CD4-positive, alpha-beta T cell (primary cell): Measurements from ENCODE around the gene LIMCH1. TPM values are rescaled to one million over a fixed set of nuclear protein-coding genes. Genes with fewer than 3 reads are reported as not detected.

ENCODE experiments used
- ATAC-seq: fragments of 200-7000 bp; cut with Tn5 transposase; one replicate; pipeline ENCODE4 v1.10.0; 2022; ENCODE audit warnings: mild to moderate bottlenecking; ENCODE audit not compliant: poor library complexity
- CTCF ChIA-PET: fragments of 350-600 bp; sonication (Branson Sonifier 250); formaldehyde crosslinking; loops from one replicate; lab custom pipeline; 2021; ENCODE audit warnings: antibody characterized with exemption, inconsistent platforms; lab: Charles Lee
- POLR2A ChIA-PET: fragments of 350-600 bp; sonication (Branson Sonifier 250); formaldehyde crosslinking; loops from one replicate; lab custom pipeline; 2021; ENCODE audit warnings: antibody characterized with exemption, inconsistent platforms; lab: Charles Lee
- DNase-seq, 14 experiments: peaks; one replicate each; pipeline ENCODE4 v3.0.0-alpha.2; 2013 to 2020; ENCODE audit warnings: mixed read lengths in 2 of 14
- H3K27ac ChIP-seq, 2 donors: one replicate each; pipeline versions ENCODE4 v1.5.1 to v1.7.0; 2013; ENCODE audit warnings: low read length in 2 of 2, low read depth in 1 of 2, mild to moderate bottlenecking in 1 of 2
- H3K27me3 ChIP-seq, 2 experiments: 1 replicate in 1 of 2; 2 replicates in 1 of 2; pipeline versions ENCODE4 v1.6.1 to v1.7.0; 2013; ENCODE audit warnings: low read length in 2 of 2, control low read depth in 1 of 2, mild to moderate bottlenecking in 1 of 2, moderate library complexity in 1 of 2; ENCODE audit not compliant: insufficient read depth in 2 of 2, control insufficient read depth in 1 of 2
- H3K36me3 ChIP-seq: one replicate; pipeline ENCODE4 v1.6.1; 2013; ENCODE audit warnings: low read length, control low read depth; ENCODE audit not compliant: insufficient read depth
- H3K4me1 ChIP-seq: one replicate; pipeline ENCODE4 v1.6.1; 2013; ENCODE audit warnings: low read length, control low read depth; ENCODE audit not compliant: insufficient read depth
- H3K4me3 ChIP-seq: one replicate; pipeline ENCODE4 v1.5.1; 2013; ENCODE audit warnings: mild to moderate bottlenecking, low read length, moderate library complexity
- H3K9me3 ChIP-seq, 2 experiments: 1 replicate in 1 of 2; 2 replicates in 1 of 2; pipeline versions ENCODE4 v1.6.1 to v1.7.0; 2013; ENCODE audit warnings: low read length in 2 of 2, mild to moderate bottlenecking in 2 of 2, control low read depth in 1 of 2, moderate library complexity in 1 of 2; ENCODE audit not compliant: control insufficient read depth in 1 of 2, insufficient read depth in 1 of 2
- H3K27ac Mint-ChIP-seq: one replicate; pipeline ENCODE4 v1.8.0; 2020; ENCODE audit warnings: mixed read lengths
- H3K27me3 Mint-ChIP-seq: one replicate; pipeline ENCODE4 v1.8.0; 2021; ENCODE audit warnings: mixed read lengths
- H3K36me3 Mint-ChIP-seq: one replicate; pipeline ENCODE4 v1.8.0; 2021; ENCODE audit warnings: low read depth, mixed read lengths
- H3K4me1 Mint-ChIP-seq: one replicate; pipeline ENCODE4 v1.8.0; 2021; ENCODE audit warnings: low read depth, mixed read lengths
- H3K4me3 Mint-ChIP-seq: one replicate; pipeline ENCODE4 v1.8.0; 2020; ENCODE audit warnings: mild to moderate bottlenecking, mixed read lengths
- H3K9me3 Mint-ChIP-seq: one replicate; pipeline ENCODE4 v1.8.0; 2020; ENCODE audit warnings: mixed read lengths
- intact Hi-C, 2 experiments: fragments of 100-400 bp; cut with DNase I in 1 of 2; cut with micrococcal nuclease in 1 of 2; formaldehyde crosslinking; loops; one replicate each; pipeline versions ENCODE4 v1.15.1 to v1.9.0; 2023 to 2025; cut with DNase I, micrococcal nuclease
- total RNA-seq, 174 experiments: library from RNA in 2 of 174; stranded (reverse) in 2 of 174; gene quantifications; one replicate each; pipeline ENCODE4 v1.2.3 and lab custom pipeline; 2021 to 2026
- TF ChIP-seq, protein P1 (sequence below): fragments of 200-600 bp; IDR thresholded peaks from one replicate; pipeline ENCODE4 v1.8.0; 2022; ENCODE audit warnings: antibody characterized with exemption, mild to moderate bottlenecking

The LIMCH1 gene
- total RNA-seq, 2 experiments from 2014 or later, result not detected

DNA sequence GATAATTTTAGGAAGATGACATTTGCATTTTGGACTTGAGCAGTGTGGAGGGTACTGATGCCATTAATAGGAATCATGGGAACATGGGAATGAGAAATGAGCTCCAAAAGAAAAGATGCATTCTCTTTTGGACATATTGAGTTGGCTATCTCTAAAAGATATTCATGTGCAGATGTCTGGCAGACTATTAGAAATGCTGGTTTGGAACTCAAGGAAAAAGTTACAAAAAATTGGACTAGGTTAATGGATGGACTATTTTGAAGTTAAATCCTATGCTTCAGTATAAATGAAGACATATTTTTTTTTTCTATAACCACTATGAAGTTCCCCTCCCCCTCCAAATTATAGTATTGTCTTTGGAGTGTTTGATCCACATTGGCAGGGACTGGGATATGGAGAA is 3.6 kb upstream of the LIMCH1 start:
- Mint-ChIP-seq H3K9me3 (peaks cover 3% of the 10 kb centered on the region), H3K27me3 (no peaks in the 10 kb centered on the region), H3K4me1 (no peaks in the 10 kb centered on the region), H3K36me3 (no peaks in the 10 kb centered on the region), H3K4me3 (no peak overlapping the region), H3K27ac (no peak overlapping the region)
- no peak for DNase-seq
- Histone ChIP-seq H3K4me1 (no peaks in the 10 kb centered on the region), H3K27me3 (no peaks in the 10 kb centered on the region), H3K4me3 (no peak overlapping the region), H3K27ac (no peak overlapping the region), H3K9me3 (peaks cover 0 to 3% of the 10 kb centered on the region in 2 experiments), H3K36me3 (no peaks in the 10 kb centered on the region)
- TF ChIP-seq, protein P1, sequence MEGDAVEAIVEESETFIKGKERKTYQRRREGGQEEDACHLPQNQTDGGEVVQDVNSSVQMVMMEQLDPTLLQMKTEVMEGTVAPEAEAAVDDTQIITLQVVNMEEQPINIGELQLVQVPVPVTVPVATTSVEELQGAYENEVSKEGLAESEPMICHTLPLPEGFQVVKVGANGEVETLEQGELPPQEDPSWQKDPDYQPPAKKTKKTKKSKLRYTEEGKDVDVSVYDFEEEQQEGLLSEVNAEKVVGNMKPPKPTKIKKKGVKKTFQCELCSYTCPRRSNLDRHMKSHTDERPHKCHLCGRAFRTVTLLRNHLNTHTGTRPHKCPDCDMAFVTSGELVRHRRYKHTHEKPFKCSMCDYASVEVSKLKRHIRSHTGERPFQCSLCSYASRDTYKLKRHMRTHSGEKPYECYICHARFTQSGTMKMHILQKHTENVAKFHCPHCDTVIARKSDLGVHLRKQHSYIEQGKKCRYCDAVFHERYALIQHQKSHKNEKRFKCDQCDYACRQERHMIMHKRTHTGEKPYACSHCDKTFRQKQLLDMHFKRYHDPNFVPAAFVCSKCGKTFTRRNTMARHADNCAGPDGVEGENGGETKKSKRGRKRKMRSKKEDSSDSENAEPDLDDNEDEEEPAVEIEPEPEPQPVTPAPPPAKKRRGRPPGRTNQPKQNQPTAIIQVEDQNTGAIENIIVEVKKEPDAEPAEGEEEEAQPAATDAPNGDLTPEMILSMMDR, result no peak
- intact Hi-C loops, result no loop called here
- ChIA-PET CTCF (no interaction called here), POLR2A (no interaction called here)
- ATAC-seq, result no peak

DNA sequence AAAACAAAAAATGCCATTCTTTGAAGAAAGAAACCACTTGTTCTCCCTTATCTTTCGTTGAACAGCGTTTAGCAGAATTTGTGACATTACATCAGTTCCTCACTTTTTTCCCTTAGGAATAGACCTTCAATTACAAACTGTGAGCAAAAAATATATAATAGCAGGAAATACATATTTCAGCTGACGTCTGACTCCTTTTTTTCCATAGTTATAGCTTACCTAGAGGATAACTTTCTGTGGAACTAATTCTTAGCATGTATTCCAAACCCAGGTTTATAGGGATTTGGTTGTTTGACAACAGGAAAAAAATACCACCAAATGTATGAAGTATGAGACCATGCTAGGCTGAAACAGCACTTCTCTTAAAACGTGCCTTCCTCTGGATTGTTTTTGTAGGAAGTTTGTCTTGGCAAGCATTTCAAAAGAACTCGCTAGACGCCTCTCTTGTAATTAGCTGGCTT is 2.0 kb upstream of the LIMCH1 start:
- no peaks in the 10 kb centered on the region for H3K36me3 Mint-ChIP-seq
- no peak overlapping the region for H3K27ac ChIP-seq
- H3K27ac Mint-ChIP-seq, result no peak overlapping the region
- no peaks in the 10 kb centered on the region for H3K4me1 Mint-ChIP-seq
- no peaks in the 10 kb centered on the region for H3K27me3 ChIP-seq
- ChIA-PET CTCF (no interaction called here), POLR2A (no interaction called here)
- peaks cover 3% of the 10 kb centered on the region for H3K9me3 Mint-ChIP-seq
- no peaks in the 10 kb centered on the region for H3K36me3 ChIP-seq
- H3K27me3 Mint-ChIP-seq, result no peaks in the 10 kb centered on the region
- DNase-seq, result no peak
- H3K4me3 Mint-ChIP-seq, result no peak overlapping the region
- H3K4me1 ChIP-seq, result no peaks in the 10 kb centered on the region
- ATAC-seq, result no peak
- TF ChIP-seq, protein P1, result no peak
- intact Hi-C loops, result no loop called here
- no peak overlapping the region for H3K4me3 ChIP-seq
- H3K9me3 ChIP-seq, result peaks cover 0 to 3% of the 10 kb centered on the region in 2 experiments

DNA sequence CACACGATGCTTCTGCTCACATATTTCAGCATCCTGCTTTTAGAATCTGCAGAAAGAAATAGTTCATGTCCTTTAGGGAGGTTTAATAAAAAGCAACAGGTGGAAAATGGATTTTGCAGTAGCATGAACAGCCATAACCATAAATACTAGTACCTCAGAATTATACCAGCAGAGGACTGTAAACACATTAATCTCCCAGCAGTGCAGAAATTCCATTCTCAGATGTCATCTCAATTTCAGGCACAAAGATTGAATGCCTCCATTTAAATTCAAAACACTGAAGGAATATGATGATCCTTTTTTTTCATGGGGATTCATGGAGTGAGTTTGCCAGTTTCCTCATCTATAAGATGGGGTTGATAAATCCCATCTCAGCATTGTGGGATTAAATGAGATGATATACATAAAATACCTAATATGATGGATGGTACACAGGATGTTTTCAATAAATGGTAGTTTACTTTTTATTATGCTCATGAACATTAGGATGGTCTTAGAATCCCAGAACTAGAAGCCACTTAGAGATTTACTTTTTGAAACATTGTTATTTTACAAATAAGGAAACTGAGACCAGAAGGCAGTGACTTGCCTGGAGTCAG is 566 bp upstream of the LIMCH1 start:
- ChIA-PET POLR2A (no interaction called here), CTCF (no interaction called here)
- Histone ChIP-seq H3K36me3 (no peaks in the 10 kb centered on the region), H3K27ac (no peak overlapping the region), H3K4me1 (no peaks in the 10 kb centered on the region), H3K9me3 (peaks cover 0 to 3% of the 10 kb centered on the region in 2 experiments), H3K27me3 (no peaks in the 10 kb centered on the region), H3K4me3 (no peak overlapping the region)
- TF ChIP-seq, protein P1, result no peak
- Mint-ChIP-seq H3K4me1 (no peaks in the 10 kb centered on the region), H3K9me3 (peaks cover 3% of the 10 kb centered on the region), H3K27me3 (no peaks in the 10 kb centered on the region), H3K27ac (no peak overlapping the region), H3K4me3 (no peak overlapping the region), H3K36me3 (no peaks in the 10 kb centered on the region)
- intact Hi-C loops, result no loop called here
- no peak for ATAC-seq
- no peak for DNase-seq
